HL-60 (cell line): ENCODE data around the gene TMEM108.

Source experiments
- DNase-seq, 2 experiments: peaks; one replicate each; pipeline ENCODE4 v3.0.0-alpha.2; 2010 to 2020; ENCODE audit warnings: low read depth in 1 of 2, low spot score in 1 of 2
- H3K27ac ChIP-seq: fragments of 250-450 bp; sonication (Bioruptor Pico); replicated peaks from 2 replicates; pipeline ENCODE4 v1.5.1; 2020; ENCODE audit warnings: mild to moderate bottlenecking, moderate library complexity
- H3K27me3 ChIP-seq: fragments of 250-450 bp; sonication (Bioruptor Pico); 2 replicates; pipeline ENCODE4 v1.5.1; 2021; ENCODE audit warnings: mild to moderate bottlenecking, moderate library complexity; ENCODE audit not compliant: insufficient read depth, poor library complexity, severe bottlenecking
- H3K4me3 ChIP-seq: replicated peaks from 2 replicates; pipeline ENCODE4 v1.5.1; 2011; ENCODE audit warnings: mild to moderate bottlenecking, control low read depth, low read length; ENCODE audit not compliant: insufficient read depth
- GABPA ChIP-seq: IDR thresholded peaks from 2 replicates; pipeline ENCODE4 v1.6.1; 2012; ENCODE audit warnings: low read depth
- POLR2AphosphoS5 ChIP-seq: IDR thresholded peaks from 2 replicates; pipeline ENCODE4 v1.6.1; 2012; ENCODE audit warnings: low read depth
- SPI1 ChIP-seq: IDR thresholded peaks from 2 replicates; pipeline ENCODE4 v1.6.1; 2012; ENCODE audit warnings: low read depth, mild to moderate bottlenecking, borderline replicate concordance
- TF ChIP-seq, protein P1 (sequence below): IDR thresholded peaks from one replicate; pipeline ENCODE4 v1.5.1; 2011; ENCODE audit warnings: low read length, control low read depth, inconsistent platforms; ENCODE audit not compliant: insufficient read depth
- TF ChIP-seq, protein P2 (sequence below): IDR thresholded peaks from 2 replicates; pipeline ENCODE4 v1.6.1; 2012; ENCODE audit warnings: low read depth; ENCODE audit not compliant: insufficient replicate concordance

The TMEM108 gene

DNA sequence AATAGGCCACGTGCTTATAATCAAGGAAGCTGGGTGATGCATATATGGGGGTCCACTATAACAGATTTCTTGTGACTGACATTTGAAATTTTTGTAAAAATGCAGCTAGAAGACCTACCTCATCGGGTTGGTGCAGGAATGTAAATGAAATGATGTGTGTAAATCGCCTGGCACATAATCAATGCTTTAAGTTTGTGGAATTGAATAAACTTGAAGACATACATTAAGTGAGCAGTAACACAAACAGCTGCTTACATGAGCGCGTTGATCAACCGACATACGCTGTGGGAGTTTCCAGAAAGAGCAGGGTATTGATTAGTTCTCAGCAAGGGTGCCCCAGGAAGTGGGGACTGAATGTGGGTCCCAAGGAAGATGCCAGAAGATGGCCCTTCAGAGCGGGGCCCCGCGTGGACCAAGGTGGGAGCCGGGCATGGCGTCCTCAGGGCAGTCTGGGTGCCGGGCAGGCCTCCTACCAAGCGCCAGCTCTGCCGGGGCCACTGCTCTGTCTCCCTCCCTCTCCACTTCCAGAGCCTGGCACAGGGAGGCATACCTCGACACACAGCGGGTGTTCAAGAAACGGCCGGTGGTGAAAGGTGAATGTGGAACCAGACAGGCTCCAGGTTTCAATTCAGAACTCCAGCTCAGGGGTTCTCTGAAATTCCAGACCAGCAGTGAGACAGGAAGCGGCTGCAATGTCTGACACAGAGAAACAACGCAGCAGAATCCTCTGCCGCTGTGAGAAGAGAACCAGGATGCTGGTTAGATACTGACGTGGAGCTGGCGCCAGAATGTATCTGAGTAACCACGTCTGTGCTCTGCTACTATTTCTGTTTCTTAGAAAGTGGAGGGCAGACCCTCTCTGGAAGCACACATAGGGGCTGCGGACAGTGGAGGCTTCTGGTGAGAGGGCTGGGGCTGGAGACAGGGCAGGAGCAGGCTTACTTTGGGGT lies 374.3 kb downstream of the TMEM108 start:
- TF ChIP-seq POLR2AphosphoS5 (no peak), SPI1 (no peak), GABPA (no peak)
- TF ChIP-seq, protein P1, sequence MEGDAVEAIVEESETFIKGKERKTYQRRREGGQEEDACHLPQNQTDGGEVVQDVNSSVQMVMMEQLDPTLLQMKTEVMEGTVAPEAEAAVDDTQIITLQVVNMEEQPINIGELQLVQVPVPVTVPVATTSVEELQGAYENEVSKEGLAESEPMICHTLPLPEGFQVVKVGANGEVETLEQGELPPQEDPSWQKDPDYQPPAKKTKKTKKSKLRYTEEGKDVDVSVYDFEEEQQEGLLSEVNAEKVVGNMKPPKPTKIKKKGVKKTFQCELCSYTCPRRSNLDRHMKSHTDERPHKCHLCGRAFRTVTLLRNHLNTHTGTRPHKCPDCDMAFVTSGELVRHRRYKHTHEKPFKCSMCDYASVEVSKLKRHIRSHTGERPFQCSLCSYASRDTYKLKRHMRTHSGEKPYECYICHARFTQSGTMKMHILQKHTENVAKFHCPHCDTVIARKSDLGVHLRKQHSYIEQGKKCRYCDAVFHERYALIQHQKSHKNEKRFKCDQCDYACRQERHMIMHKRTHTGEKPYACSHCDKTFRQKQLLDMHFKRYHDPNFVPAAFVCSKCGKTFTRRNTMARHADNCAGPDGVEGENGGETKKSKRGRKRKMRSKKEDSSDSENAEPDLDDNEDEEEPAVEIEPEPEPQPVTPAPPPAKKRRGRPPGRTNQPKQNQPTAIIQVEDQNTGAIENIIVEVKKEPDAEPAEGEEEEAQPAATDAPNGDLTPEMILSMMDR: no peak
- TF ChIP-seq, protein P2, sequence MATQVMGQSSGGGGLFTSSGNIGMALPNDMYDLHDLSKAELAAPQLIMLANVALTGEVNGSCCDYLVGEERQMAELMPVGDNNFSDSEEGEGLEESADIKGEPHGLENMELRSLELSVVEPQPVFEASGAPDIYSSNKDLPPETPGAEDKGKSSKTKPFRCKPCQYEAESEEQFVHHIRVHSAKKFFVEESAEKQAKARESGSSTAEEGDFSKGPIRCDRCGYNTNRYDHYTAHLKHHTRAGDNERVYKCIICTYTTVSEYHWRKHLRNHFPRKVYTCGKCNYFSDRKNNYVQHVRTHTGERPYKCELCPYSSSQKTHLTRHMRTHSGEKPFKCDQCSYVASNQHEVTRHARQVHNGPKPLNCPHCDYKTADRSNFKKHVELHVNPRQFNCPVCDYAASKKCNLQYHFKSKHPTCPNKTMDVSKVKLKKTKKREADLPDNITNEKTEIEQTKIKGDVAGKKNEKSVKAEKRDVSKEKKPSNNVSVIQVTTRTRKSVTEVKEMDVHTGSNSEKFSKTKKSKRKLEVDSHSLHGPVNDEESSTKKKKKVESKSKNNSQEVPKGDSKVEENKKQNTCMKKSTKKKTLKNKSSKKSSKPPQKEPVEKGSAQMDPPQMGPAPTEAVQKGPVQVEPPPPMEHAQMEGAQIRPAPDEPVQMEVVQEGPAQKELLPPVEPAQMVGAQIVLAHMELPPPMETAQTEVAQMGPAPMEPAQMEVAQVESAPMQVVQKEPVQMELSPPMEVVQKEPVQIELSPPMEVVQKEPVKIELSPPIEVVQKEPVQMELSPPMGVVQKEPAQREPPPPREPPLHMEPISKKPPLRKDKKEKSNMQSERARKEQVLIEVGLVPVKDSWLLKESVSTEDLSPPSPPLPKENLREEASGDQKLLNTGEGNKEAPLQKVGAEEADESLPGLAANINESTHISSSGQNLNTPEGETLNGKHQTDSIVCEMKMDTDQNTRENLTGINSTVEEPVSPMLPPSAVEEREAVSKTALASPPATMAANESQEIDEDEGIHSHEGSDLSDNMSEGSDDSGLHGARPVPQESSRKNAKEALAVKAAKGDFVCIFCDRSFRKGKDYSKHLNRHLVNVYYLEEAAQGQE: no peak

DNA sequence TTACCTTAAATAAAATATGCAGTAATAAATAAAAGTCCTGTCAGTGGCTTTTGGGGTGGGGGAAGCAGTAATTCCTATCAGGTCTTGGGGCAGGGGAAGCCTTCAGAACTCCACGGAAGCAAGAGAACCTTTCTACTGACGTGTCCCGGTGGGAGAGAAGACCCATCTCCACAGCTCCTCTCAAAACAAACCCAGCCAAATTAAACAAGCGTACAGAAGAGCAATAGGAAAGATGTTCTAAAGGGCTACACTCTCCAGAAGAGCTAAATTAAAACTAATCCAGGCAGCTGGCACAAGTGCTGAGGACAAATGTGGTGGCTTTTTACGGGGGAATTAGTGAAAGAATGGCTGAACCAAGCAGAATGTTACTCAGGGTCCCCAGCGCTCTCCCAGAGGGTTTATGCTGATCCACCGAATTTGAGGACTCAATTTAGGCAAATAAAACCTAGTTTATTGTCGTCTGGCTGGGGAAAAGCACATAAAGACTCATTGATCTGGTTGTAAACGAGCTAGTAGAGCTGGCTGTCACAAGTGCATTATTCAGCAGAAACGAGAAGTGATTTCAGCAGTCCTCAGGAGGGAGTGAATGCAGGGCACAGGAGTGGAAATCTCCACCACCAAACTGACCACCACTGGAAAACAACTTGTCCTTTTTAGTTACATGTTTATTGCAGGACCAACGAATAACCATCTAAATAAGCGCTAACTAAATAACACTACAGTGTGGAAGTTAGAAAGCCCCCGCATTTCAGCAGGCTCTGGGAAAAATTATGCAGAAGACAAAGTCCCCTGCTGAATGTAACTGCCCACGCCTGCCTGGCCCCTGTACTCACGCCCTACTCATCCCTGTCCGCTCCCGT lies 375.2 kb downstream of the TMEM108 start:
- TF ChIP-seq SPI1: no peak
- TF ChIP-seq, protein P2: no peak
- TF ChIP-seq POLR2AphosphoS5: no peak
- no peak for TF ChIP-seq GABPA
- TF ChIP-seq, protein P1: no peak

More for the DNA sequence above, 374.3 kb downstream of the TMEM108 start:
- no peak for DNase-seq
- H3K27me3 ChIP-seq: peaks cover 2% of the 10 kb centered on the region
- H3K4me3 ChIP-seq: no peak overlapping the region
- no peak overlapping the region for H3K27ac ChIP-seq

DNA sequence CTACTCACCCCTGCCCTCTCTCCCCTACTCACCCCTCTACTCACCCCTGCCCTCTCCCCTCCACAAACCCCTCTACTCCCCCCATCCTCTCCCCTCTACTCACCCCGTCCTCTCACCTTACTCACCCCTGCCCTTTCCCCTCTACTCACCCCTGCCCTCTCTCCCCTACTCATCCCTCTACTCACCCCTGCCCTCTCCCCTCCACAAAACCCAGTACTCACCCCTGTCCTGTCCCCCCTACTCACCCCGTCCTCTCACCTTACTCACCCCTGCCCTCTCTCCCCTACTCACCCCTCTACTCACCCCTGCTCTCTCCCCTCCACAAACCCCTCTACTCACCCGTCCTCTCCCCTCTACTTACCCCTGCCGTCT lies 375.8 kb downstream of the TMEM108 start:
- H3K27ac ChIP-seq: no peak overlapping the region
- H3K4me3 ChIP-seq: no peak overlapping the region
- H3K27me3 ChIP-seq: no peaks in the 10 kb centered on the region
- TF ChIP-seq, protein P2: no peak
- no peak for DNase-seq

More for the DNA sequence above, 375.2 kb downstream of the TMEM108 start:
- H3K27ac ChIP-seq: no peak overlapping the region
- no peak for DNase-seq
- H3K4me3 ChIP-seq: no peak overlapping the region
- H3K27me3 ChIP-seq: no peaks in the 10 kb centered on the region
